Glutamatergic neuron (in vitro differentiated cells): ENCODE data around the gene SLC27A1. TPM values are rescaled to one million over a fixed set of nuclear protein-coding genes. Genes with fewer than 3 reads are reported as not detected.
A peak's percentile ranks its signal among the peaks of the same experiment; 100 is the strongest.

Experiments used
- DNase-seq: peaks from one replicate; pipeline ENCODE4 v3.0.0; 2022
- H3K27ac Mint-ChIP-seq: one replicate; pipeline ENCODE4 v1.8.0; 2020; ENCODE audit warnings: mild to moderate bottlenecking, mixed read lengths, inconsistent platforms; ENCODE audit not compliant: unreplicated experiment
- H3K27me3 Mint-ChIP-seq: one replicate; pipeline ENCODE4 v1.8.0; 2020; ENCODE audit warnings: mild to moderate bottlenecking, moderate library complexity, mixed read lengths, inconsistent platforms; ENCODE audit not compliant: unreplicated experiment
- H3K36me3 Mint-ChIP-seq: one replicate; pipeline ENCODE4 v1.8.0; 2020; ENCODE audit warnings: mild to moderate bottlenecking, mixed read lengths, inconsistent platforms; ENCODE audit not compliant: unreplicated experiment
- H3K4me1 Mint-ChIP-seq: one replicate; pipeline ENCODE4 v1.8.0; 2020; ENCODE audit warnings: mild to moderate bottlenecking, low read depth, mixed read lengths, inconsistent platforms; ENCODE audit not compliant: unreplicated experiment
- H3K4me3 Mint-ChIP-seq: one replicate; pipeline ENCODE4 v1.8.0; 2020; ENCODE audit warnings: mild to moderate bottlenecking, mixed read lengths, inconsistent platforms; ENCODE audit not compliant: unreplicated experiment
- H3K9me3 Mint-ChIP-seq: one replicate; pipeline ENCODE4 v1.8.0; 2020; ENCODE audit warnings: mild to moderate bottlenecking, moderate library complexity, mixed read lengths, inconsistent platforms; ENCODE audit not compliant: unreplicated experiment
- total RNA-seq: library from RNA; stranded (reverse); fragmentation: NEBNext Ultra II Directional; extraction: Animal tissue kit (Norgen Biotek cat#: 25700); gene quantifications from one replicate; pipeline ENCODE4 v1.2.1, GENCODE V29; 2021; ENCODE audit not compliant: unreplicated experiment
- TF ChIP-seq, protein P1 (sequence below): fragments of 200-600 bp; sonication (generic); IDR thresholded peaks from one replicate; pipeline ENCODE4 v1.5.0; 2021; ENCODE audit not compliant: partially characterized antibody, unreplicated experiment

Gene SLC27A1
- total RNA-seq, 1 donor from 2014 or later = 16.9 TPM

DNA sequence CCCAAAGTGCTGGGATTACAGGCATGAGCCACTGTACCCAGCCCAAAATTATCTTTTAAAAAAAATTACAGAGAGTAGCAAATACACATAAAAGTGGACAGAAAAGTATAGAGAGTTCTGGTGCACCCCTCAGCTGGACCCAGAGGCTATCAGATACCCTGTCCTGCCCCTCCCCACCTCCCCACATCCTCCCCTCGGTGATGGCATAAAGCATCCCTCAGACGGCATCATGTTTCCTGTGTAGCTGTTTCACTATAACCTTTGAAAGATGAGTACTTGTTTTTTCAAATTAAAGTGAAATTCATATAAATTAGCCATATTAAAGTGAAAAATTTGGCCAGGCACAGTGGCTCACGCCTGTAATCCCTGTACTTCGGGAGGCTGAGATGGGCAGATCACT lies 20.1 kb downstream of the SLC27A1 start:
- no peak overlapping the region for H3K4me3 Mint-ChIP-seq
- peaks cover 6% of the 10 kb centered on the region for H3K27me3 Mint-ChIP-seq
- DNase-seq = no peak
- TF ChIP-seq, protein P1, sequence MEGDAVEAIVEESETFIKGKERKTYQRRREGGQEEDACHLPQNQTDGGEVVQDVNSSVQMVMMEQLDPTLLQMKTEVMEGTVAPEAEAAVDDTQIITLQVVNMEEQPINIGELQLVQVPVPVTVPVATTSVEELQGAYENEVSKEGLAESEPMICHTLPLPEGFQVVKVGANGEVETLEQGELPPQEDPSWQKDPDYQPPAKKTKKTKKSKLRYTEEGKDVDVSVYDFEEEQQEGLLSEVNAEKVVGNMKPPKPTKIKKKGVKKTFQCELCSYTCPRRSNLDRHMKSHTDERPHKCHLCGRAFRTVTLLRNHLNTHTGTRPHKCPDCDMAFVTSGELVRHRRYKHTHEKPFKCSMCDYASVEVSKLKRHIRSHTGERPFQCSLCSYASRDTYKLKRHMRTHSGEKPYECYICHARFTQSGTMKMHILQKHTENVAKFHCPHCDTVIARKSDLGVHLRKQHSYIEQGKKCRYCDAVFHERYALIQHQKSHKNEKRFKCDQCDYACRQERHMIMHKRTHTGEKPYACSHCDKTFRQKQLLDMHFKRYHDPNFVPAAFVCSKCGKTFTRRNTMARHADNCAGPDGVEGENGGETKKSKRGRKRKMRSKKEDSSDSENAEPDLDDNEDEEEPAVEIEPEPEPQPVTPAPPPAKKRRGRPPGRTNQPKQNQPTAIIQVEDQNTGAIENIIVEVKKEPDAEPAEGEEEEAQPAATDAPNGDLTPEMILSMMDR = no peak
- no peaks in the 10 kb centered on the region for H3K36me3 Mint-ChIP-seq
- peaks cover 2% of the 10 kb centered on the region for H3K9me3 Mint-ChIP-seq
- peaks cover 17% of the 10 kb centered on the region for H3K4me1 Mint-ChIP-seq
- no peak overlapping the region for H3K27ac Mint-ChIP-seq

DNA sequence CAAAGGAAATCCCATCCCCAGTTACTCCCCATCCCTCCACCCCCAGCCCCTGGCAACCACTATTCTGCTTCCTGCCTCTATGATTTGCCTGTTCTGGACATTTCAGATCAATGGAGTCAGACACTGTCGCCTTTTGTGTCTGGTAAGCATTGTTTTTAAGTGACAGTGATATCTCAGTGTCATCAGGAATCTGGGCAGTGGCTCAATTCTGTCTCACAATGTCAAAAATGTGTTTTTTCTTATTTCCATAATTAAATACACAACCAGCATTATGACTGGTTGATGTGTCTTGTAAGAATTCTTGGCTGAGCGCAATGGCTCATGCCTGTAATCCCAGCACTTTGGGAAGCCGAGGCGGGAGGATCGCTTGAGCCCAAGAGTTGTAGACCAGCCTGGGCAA lies 21.0 kb downstream of the SLC27A1 start:
- DNase-seq = no peak
- TF ChIP-seq, protein P1 = no peak
- H3K27me3 Mint-ChIP-seq = peaks cover 8% of the 10 kb centered on the region
- peaks cover 4% of the 10 kb centered on the region for H3K9me3 Mint-ChIP-seq
- H3K4me3 Mint-ChIP-seq = no peak overlapping the region
- H3K36me3 Mint-ChIP-seq = no peaks in the 10 kb centered on the region
- H3K4me1 Mint-ChIP-seq = peaks cover 17% of the 10 kb centered on the region
- no peak overlapping the region for H3K27ac Mint-ChIP-seq

GRCh38 chr19:17495639-17496296 lies 25.4 kb downstream of the SLC27A1 start:
- peaks cover 10% of the 10 kb centered on the region for H3K27me3 Mint-ChIP-seq
- peak overlapping the region; percentile 42 for H3K4me3 Mint-ChIP-seq
- no peaks in the 10 kb centered on the region for H3K36me3 Mint-ChIP-seq
- peaks cover 18% of the 10 kb centered on the region for H3K4me1 Mint-ChIP-seq
- TF ChIP-seq, protein P1 = no peak
- DNase-seq = no peak
- H3K9me3 Mint-ChIP-seq = peaks cover 8% of the 10 kb centered on the region
- H3K27ac Mint-ChIP-seq = peak overlapping the region; percentile 88

GRCh38 chr19:17496337-17496997 lies 26.1 kb downstream of the SLC27A1 start:
- DNase-seq = peak; percentile 84
- H3K4me3 Mint-ChIP-seq = peak overlapping the region; percentile 20
- H3K4me1 Mint-ChIP-seq = peaks cover 15% of the 10 kb centered on the region
- H3K36me3 Mint-ChIP-seq = no peaks in the 10 kb centered on the region
- TF ChIP-seq, protein P1 = peak; percentile 91
- peaks cover 10% of the 10 kb centered on the region for H3K27me3 Mint-ChIP-seq
- H3K27ac Mint-ChIP-seq = no peak overlapping the region
- H3K9me3 Mint-ChIP-seq = peaks cover 8% of the 10 kb centered on the region
